Transverse colon (tissue), 4 donors: ENCODE results near the gene CNNM1. TPM values are rescaled to one million over a fixed set of nuclear protein-coding genes. Genes with fewer than 3 reads are reported as not detected.

Source experiments
- DNase-seq: peaks from one replicate; pipeline ENCODE4 v3.0.0-alpha.2; 2019
- H3K27ac ChIP-seq, 4 donors: fragments of 200-600 bp; sonication (generic); 2 replicates each; pipeline ENCODE4 v1.5.1; 2016 to 2018; ENCODE audit warnings: inconsistent platforms in 4 of 4
- H3K27me3 ChIP-seq: fragments of 200-600 bp; sonication (generic); 2 replicates; pipeline ENCODE4 v1.5.1; 2017; ENCODE audit warnings: inconsistent platforms
- H3K36me3 ChIP-seq, 4 donors: fragments of 200-600 bp; sonication (generic); 2 replicates each; pipeline ENCODE4 v1.5.1; 2017 to 2019; ENCODE audit warnings: inconsistent platforms in 4 of 4
- H3K4me1 ChIP-seq, 4 donors: fragments of 200-600 bp; sonication (generic); 2 replicates each; pipeline ENCODE4 v1.5.1; 2017 to 2020; ENCODE audit warnings: inconsistent platforms in 4 of 4
- H3K4me3 ChIP-seq, 4 donors: fragments of 200-600 bp; sonication (generic); 1 replicate in 1 of 4; 2 replicates in 3 of 4; pipeline versions ENCODE4 v1.5.1 to v1.6.1; 2017 to 2019; ENCODE audit warnings: inconsistent platforms in 4 of 4
- H3K9me3 ChIP-seq, 2 donors: fragments of 200-600 bp; sonication (generic); 2 replicates each; pipeline ENCODE4 v1.5.1; 2017 to 2019; ENCODE audit warnings: inconsistent platforms in 2 of 2
- CTCF ChIP-seq, 5 experiments: fragments of 200-600 bp in 3 of 5; fragments of 450-650 bp in 2 of 5; sonication (generic) in 3 of 5; IDR thresholded peaks; 1 replicate in 2 of 5; 2 replicates in 3 of 5; pipeline ENCODE4 v1.5.1; 2016 to 2017; ENCODE audit warnings: antibody characterized with exemption in 5 of 5, inconsistent platforms in 3 of 5, mild to moderate bottlenecking in 2 of 5, moderate library complexity in 1 of 5
- EP300 ChIP-seq: sonication (generic); formaldehyde crosslinking; IDR thresholded peaks from one replicate; pipeline ENCODE4 v1.6.1; 2017; ENCODE audit warnings: antibody characterized with exemption, low read depth
- POLR2A ChIP-seq: fragments of 450-650 bp; IDR thresholded peaks from one replicate; pipeline ENCODE4 v1.6.1; 2016; ENCODE audit warnings: antibody characterized with exemption, mild to moderate bottlenecking, moderate library complexity
- POLR2AphosphoS5 ChIP-seq, 3 donors: sonication (generic); formaldehyde crosslinking; IDR thresholded peaks; one replicate each; pipeline ENCODE4 v1.6.1; 2016; ENCODE audit warnings: antibody characterized with exemption in 3 of 3
- whole genome bisulfite sequencing, 2 donors: methylation state at CpG; one replicate each; pipeline ENCODE4 v1.1.5; 2018; ENCODE audit warnings: low coverage in 1 of 2; 5-methylcytosine and 5-hydroxymethylcytosine counted together
- in situ Hi-C, 4 donors: fragments of 200-750 bp; cut with MboI; loops; one replicate each; pipeline versions ENCODE4 v1.15.0 to v1.15.1; 2017; ENCODE audit warnings: low sequenced_read_pairs in 3 of 4, low pct_ligation_motif_present in 1 of 4, low pct_unique_long_range_greater_than_20kb in 1 of 4
- intact Hi-C: fragments of 100-400 bp; cut with DNase I; formaldehyde crosslinking; loops from one replicate; pipeline ENCODE4 v1.15.1; 2023; ENCODE audit warnings: low total_unique reads
- total RNA-seq, 4 donors: library from RNA; depleted of rRNA; stranded (reverse); fragments of >200 nt; gene quantifications; one replicate each; pipeline ENCODE4 v1.1.0, GENCODE V29; 2016

Gene CNNM1
- total RNA-seq, 4 donors from 2014 or later, result 0.41 to 0.64 TPM; not detected in 2

- intact Hi-C loops, result no loop called here
- Histone ChIP-seq H3K4me1 (peaks cover 12 to 33% (median 19%) of the 10 kb centered on the region in 4 donors), H3K27ac (no peak overlapping the region), H3K27me3 (no peaks in the 10 kb centered on the region), H3K9me3 (no peaks in the 10 kb centered on the region), H3K36me3 (peaks cover 0 to 16% (median 6%) of the 10 kb centered on the region in 4 donors), H3K4me3 (no peak overlapping the region)
- no peak for DNase-seq
- 86% methylated on average over 1 to 4 of the region's 4 CpGs for WGBS, 2 donors
- TF ChIP-seq EP300 (no peak), CTCF (IDR thresholded peaks at IDR 0.05) (no peak), POLR2AphosphoS5 (IDR thresholded peaks at IDR 0.05) (no peak)
- in situ Hi-C loops, result no loop called here
Measured at GRCh38 chr10:99427566-99428190, 98.5 kb downstream of the CNNM1 start.

DNA sequence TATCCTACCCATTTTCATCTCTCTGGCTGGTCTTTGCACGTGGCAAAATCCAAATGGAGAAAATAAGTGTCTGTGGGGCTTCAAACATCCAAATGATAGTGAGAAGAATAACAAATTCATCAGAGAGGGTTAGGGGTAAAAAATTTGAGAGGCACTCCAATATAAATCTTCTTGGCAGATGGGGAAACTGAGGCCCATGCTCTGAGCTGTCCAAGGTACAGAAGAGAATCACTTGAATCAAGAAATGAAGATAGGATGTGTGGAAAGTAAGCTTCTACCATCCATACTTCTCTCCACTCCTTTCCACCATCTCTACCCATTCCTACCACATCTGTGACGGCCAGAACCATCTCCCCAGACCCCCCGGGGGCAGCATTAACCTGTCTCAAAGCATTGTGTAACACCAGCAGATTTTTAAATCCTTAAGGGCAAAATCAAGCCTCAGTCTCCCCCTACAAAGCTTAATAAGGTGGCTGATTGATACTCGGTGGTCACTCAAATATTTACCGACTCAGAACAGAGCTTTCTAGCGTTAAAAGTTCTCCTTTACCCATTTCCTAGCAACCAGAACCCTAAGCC, 100.5 kb downstream of the CNNM1 start:
- TF ChIP-seq POLR2AphosphoS5 (IDR thresholded peaks at IDR 0.05) (no peak), POLR2A (no peak), CTCF (IDR thresholded peaks at IDR 0.05) (no peak), EP300 (no peak)
- peaks cover 0 to 12% (median 6%) of the 10 kb centered on the region in 4 donors for H3K36me3 ChIP-seq
- no peaks in the 10 kb centered on the region for H3K9me3 ChIP-seq
- no peaks in the 10 kb centered on the region for H3K27me3 ChIP-seq
- peak overlapping the region; percentile 91 to 99 (median 98) for H3K27ac ChIP-seq
- H3K4me1 ChIP-seq, result peaks cover 12 to 49% (median 20%) of the 10 kb centered on the region in 4 donors
- in situ Hi-C loops (loop anchor here (10.0 kb wide), 2 partner anchors 95 to 185 kb away; no protein-coding TSS in a partner anchor), intact Hi-C loops (loop anchor here (5.0 kb wide), 2 partner anchors 108 to 183 kb away; no protein-coding TSS in a partner anchor)
- WGBS, 2 donors, result 16 to 53% methylated on average over 3 to 6 of the region's 6 CpGs
- no peak for DNase-seq
- H3K4me3 ChIP-seq, result peak overlapping the region; percentile 66 to 92 (median 78)

DNA sequence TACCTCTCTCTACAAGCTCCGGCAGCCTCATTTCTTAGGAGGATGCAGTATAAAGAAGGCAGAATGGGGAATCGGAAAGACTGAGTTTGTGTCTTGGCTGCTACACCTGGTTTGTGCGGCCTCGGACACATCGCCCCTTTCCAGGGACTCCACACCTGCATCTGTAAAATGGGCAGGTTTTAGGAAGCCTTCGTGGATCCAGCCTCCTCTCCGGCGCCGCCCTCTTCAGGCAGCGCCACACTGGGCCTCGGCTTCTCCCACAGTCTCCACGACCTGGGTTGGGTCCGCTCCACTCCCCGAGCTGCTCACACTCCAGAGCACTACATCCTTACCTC, 100.9 kb downstream of the CNNM1 start:
- no peak for TF ChIP-seq CTCF (IDR thresholded peaks at IDR 0.05)
- no peak for TF ChIP-seq EP300
- no peak for TF ChIP-seq POLR2AphosphoS5 (IDR thresholded peaks at IDR 0.05)
- TF ChIP-seq POLR2A, result no peak
- WGBS, 2 donors, result 5% methylated on average over 14 of the region's 14 CpGs; no CpG with 5 or more reads in 1 of the 2 donors
- DNase-seq, result no peak
- Histone ChIP-seq H3K36me3 (peaks cover 0 to 8% (median 3%) of the 10 kb centered on the region in 4 donors), H3K27ac (peak overlapping the region; percentile 91 to 99 (median 98)), H3K9me3 (no peaks in the 10 kb centered on the region), H3K4me3 (peak overlapping the region; percentile 66 to 92 (median 78)), H3K27me3 (no peaks in the 10 kb centered on the region), H3K4me1 (peaks cover 12 to 52% (median 20%) of the 10 kb centered on the region in 4 donors)
- intact Hi-C loops (loop anchor here (5.0 kb wide), 2 partner anchors 107 to 182 kb away; no protein-coding TSS in a partner anchor), in situ Hi-C loops (loop anchor here (10.0 kb wide), 2 partner anchors 95 to 185 kb away; no protein-coding TSS in a partner anchor)

- no peaks in the 10 kb centered on the region for H3K27me3 ChIP-seq
- no peaks in the 10 kb centered on the region for H3K9me3 ChIP-seq
- peak within 1 kb of the TSS; percentile 91 to 99 (median 98) for H3K27ac ChIP-seq
- H3K36me3 ChIP-seq, result peaks cover 0 to 2% (median under 1%) of the 10 kb centered on the region in 4 donors
- 0% methylated on average over 4 to 24 of the region's 59 CpGs for WGBS, 2 donors
- H3K4me1 ChIP-seq, result peaks cover 12 to 58% (median 20%) of the 10 kb centered on the region in 4 donors
- intact Hi-C loops (loop anchor here (5.0 kb wide), 2 partner anchors 107 to 182 kb away; no protein-coding TSS in a partner anchor), in situ Hi-C loops (loop anchor here (10.0 kb wide), 2 partner anchors 94 to 184 kb away; no protein-coding TSS in a partner anchor)
- TF ChIP-seq POLR2AphosphoS5 (IDR thresholded peaks at IDR 0.05) (peak; percentile 89 to 92 (median 92)), CTCF (IDR thresholded peaks at IDR 0.05) (no peak), POLR2A (peak; percentile 95)
- peak; percentile 97 for DNase-seq
- H3K4me3 ChIP-seq, result peak within 1 kb of the TSS; percentile 66 to 92 (median 78)
Measured at GRCh38 chr10:99430451-99431189, 101.5 kb downstream of the CNNM1 start, which contains the start of gene GOT1. Gene GOT1 (minus strand): TSS chr10:99430624. CDS start chr10:99430565, 59 bp downstream.
